Panc1 (cell line): ENCODE measurements around the gene FCN1.

Experiments used
- CTCF ChIP-seq: fragments of 450-650 bp; IDR thresholded peaks from 2 replicates; pipeline ENCODE4 v1.5.1; 2017; ENCODE audit warnings: mild to moderate bottlenecking
- POLR2AphosphoS5 ChIP-seq: IDR thresholded peaks from 2 replicates; pipeline ENCODE4 v1.6.1; 2012; ENCODE audit warnings: mild to moderate bottlenecking, low read depth, low read length, moderate library complexity
- REST ChIP-seq, 2 experiments: IDR thresholded peaks; 2 replicates each; pipeline ENCODE4 v1.6.1; 2011 to 2012; ENCODE audit warnings: low read depth in 2 of 2, control low read depth in 1 of 2, low read length in 1 of 2, mild to moderate bottlenecking in 1 of 2, moderate library complexity in 1 of 2; ENCODE audit not compliant: insufficient read depth in 1 of 2
- TCF7L2 ChIP-seq: IDR thresholded peaks from 2 replicates; pipeline ENCODE4 v1.6.1; 2011; ENCODE audit warnings: mild to moderate bottlenecking, low read depth, low read length, inconsistent platforms

GRCh38 chr9:134877541-134877940, 40.2 kb downstream of the FCN1 start:
- TF ChIP-seq CTCF (no peak), POLR2AphosphoS5 (no peak), REST (IDR thresholded peaks at IDR 0.05; ENCODE audit: insufficient read depth in 1 of 2, low read depth in 2 of 2, low read length in 1 of 2) (no peak), TCF7L2 (no peak)
